ENCODE measurements around the gene MAP6. TPM values are rescaled to one million over a fixed set of nuclear protein-coding genes. Genes with fewer than 3 reads are reported as not detected.
"Not testable (repeated sequence)": the region's sequence is repeated elsewhere in the genome, so short reads cannot be mapped to it uniquely, and the experiment has no call there.

Gene MAP6
- total RNA-seq, 2 experiments from 2014 or later: not detected

- no peak for ATAC-seq
- Mint-ChIP-seq H3K27ac (no peak overlapping the region), H3K9me3 (ENCODE audit: insufficient read depth) (no peaks in the 10 kb centered on the region), H3K4me1 (ENCODE audit: low read depth) (peaks cover 20% of the 10 kb centered on the region), H3K4me3 (no peak overlapping the region), H3K27me3 (ENCODE audit: low read depth) (no peaks in the 10 kb centered on the region), H3K36me3 (ENCODE audit: low read depth) (no peaks in the 10 kb centered on the region)
- ChIA-PET CTCF (interaction anchor here (1.2 to 1.4 kb wide), 2 partner anchors 12 to 40 kb away, joined by 3 to 5 read pairs; no protein-coding TSS in a partner anchor), POLR2A (interaction anchor here (0.7 to 1.1 kb wide), 2 partner anchors 23 to 24 kb away, joined by 3 to 4 read pairs; no protein-coding TSS in a partner anchor)
- no peak for DNase-seq
These were observed 83.6 kb downstream of the MAP6 start for GRCh38 chr11:75585293-75585670.

GRCh38 chr11:75584659-75585292 lies 84.1 kb downstream of the MAP6 start:
- not testable (repeated sequence) for H3K27me3 Mint-ChIP-seq (ENCODE audit: low read depth); DNase-seq; H3K27ac Mint-ChIP-seq; ATAC-seq; H3K36me3 Mint-ChIP-seq (ENCODE audit: low read depth); H3K9me3 Mint-ChIP-seq (ENCODE audit: insufficient read depth)
- Mint-ChIP-seq H3K4me1 (ENCODE audit: low read depth) (peaks cover 23% of the 10 kb centered on the region), H3K4me3 (peak overlapping the region; percentile 70)
- POLR2A ChIA-PET: interaction anchor here (0.7 to 1.1 kb wide), 2 partner anchors 22 to 23 kb away, joined by 3 to 4 read pairs; no protein-coding TSS in a partner anchor
- CTCF ChIA-PET: interaction anchor here (1.2 to 1.4 kb wide), 2 partner anchors 13 to 40 kb away, joined by 3 to 5 read pairs; no protein-coding TSS in a partner anchor

- Mint-ChIP-seq H3K4me3 (peak overlapping the region; percentile 70), H3K9me3 (ENCODE audit: insufficient read depth) (no peaks in the 10 kb centered on the region), H3K27ac (peak overlapping the region; percentile 68), H3K4me1 (ENCODE audit: low read depth) (peaks cover 28% of the 10 kb centered on the region), H3K27me3 (ENCODE audit: low read depth) (no peaks in the 10 kb centered on the region), H3K36me3 (ENCODE audit: low read depth) (no peaks in the 10 kb centered on the region)
- ChIA-PET POLR2A (interaction anchor here (0.7 to 1.3 kb wide), 3 partner anchors 9 to 23 kb away, joined by 3 to 4 read pairs (median 4); no protein-coding TSS in a partner anchor), CTCF (interaction anchor here (1.2 to 1.4 kb wide), 2 partner anchors 14 to 39 kb away, joined by 3 to 5 read pairs; no protein-coding TSS in a partner anchor)
- no peak for DNase-seq
- peak; percentile 12 for ATAC-seq
These were observed 84.8 kb downstream of the MAP6 start for GRCh38 chr11:75583718-75584658.

- no peaks in the 10 kb centered on the region for H3K27me3 Mint-ChIP-seq (ENCODE audit: low read depth)
- ChIA-PET CTCF (interaction anchor here (1.3 kb wide), 1 partner anchor 17 kb away, joined by 4 read pairs; no protein-coding TSS in a partner anchor), POLR2A (interaction anchor here (1.3 kb wide), 1 partner anchor 10 kb away, joined by 4 read pairs; no protein-coding TSS in a partner anchor)
- H3K4me1 Mint-ChIP-seq (ENCODE audit: low read depth): peaks cover 28% of the 10 kb centered on the region
- H3K27ac Mint-ChIP-seq: peak overlapping the region; percentile 83
- ATAC-seq (peak; percentile 98), DNase-seq (peak; percentile 71)
- no peaks in the 10 kb centered on the region for H3K36me3 Mint-ChIP-seq (ENCODE audit: low read depth)
- no peaks in the 10 kb centered on the region for H3K9me3 Mint-ChIP-seq (ENCODE audit: insufficient read depth)
- peak overlapping the region; percentile 81 for H3K4me3 Mint-ChIP-seq
These were observed 85.7 kb downstream of the MAP6 start for GRCh38 chr11:75582895-75583717.

GRCh38 chr11:75582506-75582894 lies 86.3 kb downstream of the MAP6 start:
- no peaks in the 10 kb centered on the region for H3K9me3 Mint-ChIP-seq (ENCODE audit: insufficient read depth)
- no peaks in the 10 kb centered on the region for H3K27me3 Mint-ChIP-seq (ENCODE audit: low read depth)
- ATAC-seq (no peak), DNase-seq (no peak)
- CTCF ChIA-PET: interaction anchor here (1.3 kb wide), 1 partner anchor 16 kb away, joined by 4 read pairs; no protein-coding TSS in a partner anchor
- POLR2A ChIA-PET: interaction anchor here (1.3 to 2.0 kb wide), 2 partner anchors 10 to 21 kb away, joined by 4 to 6 read pairs; no protein-coding TSS in a partner anchor
- peak overlapping the region; percentile 81 for H3K4me3 Mint-ChIP-seq
- peaks cover 28% of the 10 kb centered on the region for H3K4me1 Mint-ChIP-seq (ENCODE audit: low read depth)
- no peaks in the 10 kb centered on the region for H3K36me3 Mint-ChIP-seq (ENCODE audit: low read depth)
- H3K27ac Mint-ChIP-seq: peak overlapping the region; percentile 83

- peaks cover 37% of the 10 kb centered on the region for H3K4me1 Mint-ChIP-seq (ENCODE audit: low read depth)
- ChIA-PET POLR2A (no interaction called here), CTCF (interaction anchor here (1.0 to 1.2 kb wide), 2 partner anchors 18 to 57 kb away, joined by 3 read pairs; no protein-coding TSS in a partner anchor)
- H3K27ac Mint-ChIP-seq: no peak overlapping the region
- H3K4me3 Mint-ChIP-seq: no peak overlapping the region
- no peaks in the 10 kb centered on the region for H3K36me3 Mint-ChIP-seq (ENCODE audit: low read depth)
- ATAC-seq (no peak), DNase-seq (no peak)
- no peaks in the 10 kb centered on the region for H3K27me3 Mint-ChIP-seq (ENCODE audit: low read depth)
- no peaks in the 10 kb centered on the region for H3K9me3 Mint-ChIP-seq (ENCODE audit: insufficient read depth)
These were observed 89.0 kb downstream of the MAP6 start for GRCh38 chr11:75579841-75580240.

- ATAC-seq: no peak
- peaks cover 34% of the 10 kb centered on the region for H3K4me1 Mint-ChIP-seq (ENCODE audit: low read depth)
- no peak for DNase-seq
- no peaks in the 10 kb centered on the region for H3K9me3 Mint-ChIP-seq (ENCODE audit: insufficient read depth)
- no peaks in the 10 kb centered on the region for H3K27me3 Mint-ChIP-seq (ENCODE audit: low read depth)
- POLR2A ChIA-PET: no interaction called here
- CTCF ChIA-PET: interaction anchor here (1.0 to 1.9 kb wide), 2 partner anchors 14 to 19 kb away, joined by 3 to 7 read pairs; no protein-coding TSS in a partner anchor
- H3K4me3 Mint-ChIP-seq: no peak overlapping the region
- no peak overlapping the region for H3K27ac Mint-ChIP-seq
- H3K36me3 Mint-ChIP-seq (ENCODE audit: low read depth): no peaks in the 10 kb centered on the region
These were observed 89.9 kb downstream of the MAP6 start for GRCh38 chr11:75578977-75579376.

GRCh38 chr11:75577207-75577606 lies 91.6 kb downstream of the MAP6 start:
- Mint-ChIP-seq H3K27ac (no peak overlapping the region), H3K4me1 (ENCODE audit: low read depth) (peaks cover 23% of the 10 kb centered on the region), H3K36me3 (ENCODE audit: low read depth) (no peaks in the 10 kb centered on the region), H3K9me3 (ENCODE audit: insufficient read depth) (no peaks in the 10 kb centered on the region), H3K27me3 (ENCODE audit: low read depth) (no peaks in the 10 kb centered on the region), H3K4me3 (no peak overlapping the region)
- ATAC-seq: no peak
- peak; percentile 60 for DNase-seq
- ChIA-PET POLR2A (no interaction called here), CTCF (interaction anchor here (0.7 to 1.9 kb wide), 7 partner anchors 8 to 24 kb away, joined by 3 to 18 read pairs (median 4); no protein-coding TSS in a partner anchor)

- Mint-ChIP-seq H3K9me3 (ENCODE audit: insufficient read depth) (no peaks in the 10 kb centered on the region), H3K4me3 (no peak overlapping the region), H3K36me3 (ENCODE audit: low read depth) (no peaks in the 10 kb centered on the region), H3K27me3 (ENCODE audit: low read depth) (no peaks in the 10 kb centered on the region), H3K27ac (peak overlapping the region; percentile 17), H3K4me1 (ENCODE audit: low read depth) (peaks cover 21% of the 10 kb centered on the region)
- ATAC-seq: no peak
- POLR2A ChIA-PET: interaction anchor here (0.7 kb wide), 1 partner anchor 14 kb away, joined by 3 read pairs; the partner anchor contains the start of gene SERPINH1
- no peak for DNase-seq
- CTCF ChIA-PET: interaction anchor here (0.6 to 1.9 kb wide), 5 partner anchors 10 to 132 kb away, joined by 3 to 18 read pairs (median 3); no protein-coding TSS in a partner anchor
These were observed 92.3 kb downstream of the MAP6 start for GRCh38 chr11:75576499-75576918.

- no peaks in the 10 kb centered on the region for H3K36me3 Mint-ChIP-seq (ENCODE audit: low read depth)
- no peaks in the 10 kb centered on the region for H3K9me3 Mint-ChIP-seq (ENCODE audit: insufficient read depth)
- POLR2A ChIA-PET: interaction anchor here (0.7 kb wide), 1 partner anchor 14 kb away, joined by 3 read pairs; the partner anchor contains the start of gene SERPINH1
- no peak for ATAC-seq
- H3K4me1 Mint-ChIP-seq (ENCODE audit: low read depth): peaks cover 21% of the 10 kb centered on the region
- H3K27me3 Mint-ChIP-seq (ENCODE audit: low read depth): no peaks in the 10 kb centered on the region
- CTCF ChIA-PET: interaction anchor here (0.6 to 1.9 kb wide), 7 partner anchors 10 to 131 kb away, joined by 3 to 18 read pairs (median 3); no protein-coding TSS in a partner anchor
- no peak overlapping the region for H3K27ac Mint-ChIP-seq
- no peak for DNase-seq
- no peak overlapping the region for H3K4me3 Mint-ChIP-seq
These were observed 92.8 kb downstream of the MAP6 start for GRCh38 chr11:75576017-75576416.
